PFSK-1 (cell line): ENCODE measurements around the gene MAP3K10.

Source experiments
- FOXP2 ChIP-seq: optimal IDR thresholded peaks from 2 replicates; pipeline ENCODE3; 2011; ENCODE audit warnings: borderline replicate concordance, control low read depth, inconsistent platforms; ENCODE audit not compliant: insufficient read depth; ENCODE audit errors: extremely low read length, extremely low read depth
- POLR2AphosphoS5 ChIP-seq: IDR thresholded peaks from 2 replicates; pipeline ENCODE4 v1.6.1; 2012; ENCODE audit warnings: low read depth, mild to moderate bottlenecking, control low read depth, low read length, moderate library complexity
- SIN3A ChIP-seq: IDR thresholded peaks from 2 replicates; pipeline ENCODE4 v1.6.1; 2012; ENCODE audit warnings: mild to moderate bottlenecking, low read length, moderate library complexity, borderline replicate concordance; ENCODE audit not compliant: insufficient read depth
- TAF1 ChIP-seq: IDR thresholded peaks from 2 replicates; pipeline ENCODE4 v1.6.1; 2012; ENCODE audit warnings: low read length, control low read depth, borderline replicate concordance; ENCODE audit not compliant: insufficient read depth
- TF ChIP-seq, protein P1 (sequence below), 2 experiments: IDR thresholded peaks; 2 replicates each; pipeline versions ENCODE4 v1.6.1 to v1.8.0; 2011 to 2012; ENCODE audit warnings: low read depth in 2 of 2, low read length in 2 of 2, control low read depth in 1 of 2, inconsistent platforms in 1 of 2, mild to moderate bottlenecking in 1 of 2, moderate library complexity in 1 of 2; ENCODE audit not compliant: insufficient read depth in 1 of 2

MAP3K10 gene

GRCh38 chr19:40231544-40232424, 40.6 kb downstream of the MAP3K10 start:
- TF ChIP-seq POLR2AphosphoS5 (peak; percentile 78), TAF1 (peak; percentile 53; the same call in 1 of the 2 replicates), SIN3A (0 out of 2 replicates have a peak, but pooled peaks have one; percentile 40), FOXP2 (peak; percentile 95)
- TF ChIP-seq, protein P1, sequence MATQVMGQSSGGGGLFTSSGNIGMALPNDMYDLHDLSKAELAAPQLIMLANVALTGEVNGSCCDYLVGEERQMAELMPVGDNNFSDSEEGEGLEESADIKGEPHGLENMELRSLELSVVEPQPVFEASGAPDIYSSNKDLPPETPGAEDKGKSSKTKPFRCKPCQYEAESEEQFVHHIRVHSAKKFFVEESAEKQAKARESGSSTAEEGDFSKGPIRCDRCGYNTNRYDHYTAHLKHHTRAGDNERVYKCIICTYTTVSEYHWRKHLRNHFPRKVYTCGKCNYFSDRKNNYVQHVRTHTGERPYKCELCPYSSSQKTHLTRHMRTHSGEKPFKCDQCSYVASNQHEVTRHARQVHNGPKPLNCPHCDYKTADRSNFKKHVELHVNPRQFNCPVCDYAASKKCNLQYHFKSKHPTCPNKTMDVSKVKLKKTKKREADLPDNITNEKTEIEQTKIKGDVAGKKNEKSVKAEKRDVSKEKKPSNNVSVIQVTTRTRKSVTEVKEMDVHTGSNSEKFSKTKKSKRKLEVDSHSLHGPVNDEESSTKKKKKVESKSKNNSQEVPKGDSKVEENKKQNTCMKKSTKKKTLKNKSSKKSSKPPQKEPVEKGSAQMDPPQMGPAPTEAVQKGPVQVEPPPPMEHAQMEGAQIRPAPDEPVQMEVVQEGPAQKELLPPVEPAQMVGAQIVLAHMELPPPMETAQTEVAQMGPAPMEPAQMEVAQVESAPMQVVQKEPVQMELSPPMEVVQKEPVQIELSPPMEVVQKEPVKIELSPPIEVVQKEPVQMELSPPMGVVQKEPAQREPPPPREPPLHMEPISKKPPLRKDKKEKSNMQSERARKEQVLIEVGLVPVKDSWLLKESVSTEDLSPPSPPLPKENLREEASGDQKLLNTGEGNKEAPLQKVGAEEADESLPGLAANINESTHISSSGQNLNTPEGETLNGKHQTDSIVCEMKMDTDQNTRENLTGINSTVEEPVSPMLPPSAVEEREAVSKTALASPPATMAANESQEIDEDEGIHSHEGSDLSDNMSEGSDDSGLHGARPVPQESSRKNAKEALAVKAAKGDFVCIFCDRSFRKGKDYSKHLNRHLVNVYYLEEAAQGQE (IDR thresholded peaks at IDR 0.05; ENCODE audit: insufficient read depth in 1 of 2, low read depth in 2 of 2, low read length in 2 of 2), result peak in 1 of 2 experiments; percentile 51; a peak in 1 of 4 replicates

GRCh38 chr19:40232479-40232878, 41.3 kb downstream of the MAP3K10 start:
- TF ChIP-seq FOXP2 (peak; percentile 81), SIN3A (no peak)

DNA sequence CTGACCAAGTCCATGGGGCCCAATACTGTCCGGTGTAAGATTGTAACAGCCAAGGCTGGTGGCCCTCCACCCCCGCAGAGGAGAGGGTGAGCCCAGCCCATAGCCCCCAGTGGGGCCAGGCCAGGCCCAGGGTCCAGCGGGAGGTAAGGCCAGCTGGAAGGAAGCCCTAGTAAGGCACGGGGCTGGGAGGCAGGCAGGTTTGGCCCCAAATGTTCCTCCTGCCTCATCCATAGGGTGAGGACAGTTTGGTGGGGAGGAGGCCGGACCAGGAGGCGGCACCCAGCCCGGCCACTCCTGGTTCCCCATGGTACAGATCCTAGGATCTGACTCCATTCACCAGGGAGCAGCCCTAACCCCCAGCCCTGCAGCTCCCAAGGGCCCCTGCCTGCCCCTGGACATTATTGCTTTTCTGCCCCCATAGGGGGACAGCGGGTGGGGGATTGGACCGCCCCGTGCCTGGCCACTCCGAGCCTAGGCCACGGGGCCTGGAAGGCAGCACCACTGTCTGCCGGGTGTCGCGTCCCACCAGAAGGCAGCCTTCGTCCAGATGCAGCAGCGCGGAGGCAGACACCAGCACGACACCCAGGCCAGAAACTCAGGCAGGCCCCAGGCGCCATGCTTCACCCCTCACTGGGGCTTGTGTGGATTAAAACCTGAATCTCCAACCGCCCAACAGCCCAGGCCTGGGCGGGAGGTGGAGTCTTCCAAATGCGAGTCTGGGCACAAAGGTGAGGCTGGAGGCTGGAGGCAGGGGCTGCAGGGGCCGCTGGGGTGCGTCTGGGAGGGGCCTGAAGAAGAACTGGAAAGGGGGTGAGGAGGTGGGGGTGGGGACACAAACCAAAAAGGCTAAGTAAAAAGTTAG, 42.0 kb downstream of the MAP3K10 start:
- TF ChIP-seq TAF1 (no peak), FOXP2 (no peak), SIN3A (no peak), POLR2AphosphoS5 (no peak)
- TF ChIP-seq, protein P1 (IDR thresholded peaks at IDR 0.05; ENCODE audit: insufficient read depth in 1 of 2, low read depth in 2 of 2, low read length in 2 of 2), result no peak

GRCh38 chr19:40233811-40234389, 42.7 kb downstream of the MAP3K10 start:
- TF ChIP-seq FOXP2, result no peak

GRCh38 chr19:40234429-40235237, 43.4 kb downstream of the MAP3K10 start:
- no peak for TF ChIP-seq POLR2AphosphoS5
- TF ChIP-seq FOXP2, result no peak
- no peak for TF ChIP-seq TAF1
- TF ChIP-seq, protein P1 (IDR thresholded peaks at IDR 0.05; ENCODE audit: insufficient read depth in 1 of 2, low read depth in 2 of 2, low read length in 2 of 2), result no peak
